Measurements from ENCODE around the gene MCM3. TPM values are rescaled to one million over a fixed set of nuclear protein-coding genes. Genes with fewer than 3 reads are reported as not detected.

Gene MCM3
- total RNA-seq, 4 donors from 2014 or later: 24.9 to 71.8 (median 30.4) TPM

DNA sequence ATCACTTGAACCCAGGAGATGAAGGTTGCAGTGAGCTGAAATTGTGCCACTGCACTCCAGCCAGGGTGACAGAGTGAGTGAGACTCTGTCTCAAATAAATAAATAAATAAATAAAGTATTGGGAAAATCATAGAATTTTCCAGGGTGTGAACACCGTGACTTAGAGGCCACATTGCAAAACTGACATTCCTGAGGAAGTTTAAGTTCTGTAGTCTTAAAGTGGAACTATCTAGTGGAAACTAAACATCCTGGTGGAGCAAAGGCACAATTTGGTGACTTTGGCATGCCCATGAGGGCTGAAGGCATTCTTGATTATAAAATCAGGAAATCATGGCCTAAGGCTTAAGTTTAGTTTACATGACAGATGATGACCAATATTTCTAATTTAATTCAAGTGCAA is 32.7 kb upstream of the MCM3 start:
- Histone ChIP-seq H3K36me3 (no peaks in the 10 kb centered on the region), H3K9me3 (no peaks in the 10 kb centered on the region), H3K4me1 (peaks cover 0 to 25% (median 0%) of the 10 kb centered on the region in 4 donors), H3K4me3 (no peak overlapping the region), H3K27ac (peak overlapping the region in 2 of 4 donors; percentile 51 to 73), H3K27me3 (no peaks in the 10 kb centered on the region)
- no peak for DNase-seq
- TF ChIP-seq POLR2A (IDR thresholded peaks at IDR 0.05): no peak
- no peak for TF ChIP-seq CTCF (IDR thresholded peaks at IDR 0.05)

DNA sequence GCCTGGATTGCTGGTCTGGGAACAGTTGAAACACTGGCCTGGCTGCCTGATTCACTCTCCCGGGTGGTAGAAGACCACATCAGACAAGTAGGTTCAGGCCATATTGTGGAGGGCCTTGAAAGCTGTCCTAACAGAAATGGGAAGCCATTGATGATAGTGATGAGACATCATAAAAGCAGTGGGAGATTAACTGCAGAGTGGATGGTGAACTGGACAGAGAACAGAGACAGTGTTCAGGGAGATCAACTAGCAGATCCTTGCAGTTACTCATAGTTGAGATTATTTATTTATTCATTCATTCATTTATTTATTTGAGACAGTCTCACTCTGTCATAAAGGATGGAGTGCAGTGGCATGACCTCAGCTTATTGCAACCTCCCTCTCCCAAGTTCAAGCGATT is 30.2 kb upstream of the MCM3 start:
- Histone ChIP-seq H3K36me3 (no peaks in the 10 kb centered on the region), H3K4me1 (peaks cover 0 to 25% (median 0%) of the 10 kb centered on the region in 4 donors), H3K27ac (no peak overlapping the region), H3K27me3 (no peaks in the 10 kb centered on the region), H3K4me3 (no peak overlapping the region), H3K9me3 (no peaks in the 10 kb centered on the region)
- TF ChIP-seq CTCF (IDR thresholded peaks at IDR 0.05) (no peak), POLR2A (IDR thresholded peaks at IDR 0.05) (no peak)
- DNase-seq: no peak

DNA sequence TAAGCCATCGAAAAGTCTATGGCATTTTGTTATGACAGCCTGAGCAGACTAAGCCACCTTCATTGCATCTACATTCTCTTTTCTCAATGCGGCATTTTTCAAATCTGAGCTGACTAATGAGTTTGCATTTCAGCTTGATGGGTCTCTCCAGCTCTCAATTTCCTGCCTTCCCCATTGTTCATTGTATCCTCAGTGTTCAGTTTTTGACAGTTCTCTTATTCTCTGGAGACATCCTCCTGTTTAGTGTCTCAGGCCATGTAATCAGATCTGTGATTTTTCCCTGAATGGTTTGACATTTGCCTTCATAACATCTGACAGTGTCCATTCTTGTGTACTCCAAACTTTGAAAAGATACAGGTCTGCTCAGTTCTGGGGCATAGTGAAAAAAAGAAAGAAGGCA is 27.9 kb upstream of the MCM3 start:
- no peak overlapping the region for H3K27ac ChIP-seq
- TF ChIP-seq POLR2A (IDR thresholded peaks at IDR 0.05) (no peak), CTCF (IDR thresholded peaks at IDR 0.05) (no peak)
- DNase-seq: no peak
- no peaks in the 10 kb centered on the region for H3K36me3 ChIP-seq
- H3K9me3 ChIP-seq: no peaks in the 10 kb centered on the region
- H3K4me3 ChIP-seq: no peak overlapping the region
- peaks cover 0 to 13% (median 0%) of the 10 kb centered on the region in 4 donors for H3K4me1 ChIP-seq
- H3K27me3 ChIP-seq: no peaks in the 10 kb centered on the region

DNA sequence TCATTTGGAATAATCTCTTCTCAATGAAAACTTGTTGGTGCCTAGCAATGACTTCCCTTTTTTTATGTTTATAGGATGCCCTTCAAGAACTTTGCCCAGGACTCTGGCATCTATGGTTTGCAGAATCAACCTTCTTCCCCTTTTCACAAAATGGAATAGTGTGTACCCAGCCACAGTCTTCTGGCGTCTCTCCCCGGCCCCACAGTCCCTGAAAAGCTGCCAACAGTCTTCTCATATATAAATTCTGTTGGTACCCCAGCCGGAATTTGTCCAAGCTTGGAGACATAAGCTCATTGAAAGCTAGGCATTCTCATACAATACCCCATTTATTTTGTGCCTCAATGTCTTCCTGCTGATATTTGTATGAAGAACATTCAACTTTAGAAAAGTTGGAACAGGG is 26.4 kb upstream of the MCM3 start:
- H3K4me3 ChIP-seq: no peak overlapping the region
- H3K27me3 ChIP-seq: no peaks in the 10 kb centered on the region
- no peak for DNase-seq
- peaks cover 0 to 19% (median 9%) of the 10 kb centered on the region in 4 donors for H3K4me1 ChIP-seq
- TF ChIP-seq POLR2A (IDR thresholded peaks at IDR 0.05) (no peak), CTCF (IDR thresholded peaks at IDR 0.05) (no peak)
- no peaks in the 10 kb centered on the region for H3K9me3 ChIP-seq
- no peak overlapping the region for H3K27ac ChIP-seq
- H3K36me3 ChIP-seq: no peaks in the 10 kb centered on the region

GRCh38 chr6:52307900-52308372 is 23.4 kb upstream of the MCM3 start:
- TF ChIP-seq CTCF (IDR thresholded peaks at IDR 0.05): no peak
- TF ChIP-seq POLR2A (IDR thresholded peaks at IDR 0.05): no peak
- Histone ChIP-seq H3K27me3 (no peaks in the 10 kb centered on the region), H3K36me3 (no peaks in the 10 kb centered on the region), H3K9me3 (no peaks in the 10 kb centered on the region), H3K4me3 (peak overlapping the region in 1 of 4 donors; percentile 9), H3K27ac (peak overlapping the region in 3 of 4 donors; percentile 16 to 82 (median 44)), H3K4me1 (peaks cover 3 to 44% (median 19%) of the 10 kb centered on the region in 4 donors)
- peak in 1 of 3 donors; percentile 52 for DNase-seq
